GM12891 (cell line): ENCODE measurements around the gene FLNA.
A peak's percentile ranks its signal among the peaks of the same experiment; 100 is the strongest.
"Not testable (repeated sequence)": the region's sequence is repeated elsewhere in the genome, so short reads cannot be mapped to it uniquely, and the experiment has no call there.

Experiments
- DNase-seq: peaks from one replicate; pipeline ENCODE4 v3.0.0; 2011; ENCODE audit warnings: low spot score; ENCODE audit not compliant: insufficient read length
- FAIRE-seq: peaks from 2 replicates; lab custom pipeline; 2011; peaks lifted over from hg19 to GRCh38; lab: Jason Lieb, UNC
- PAX5 ChIP-seq: IDR thresholded peaks from 2 replicates; pipeline ENCODE4 v1.6.1; 2011; ENCODE audit warnings: low read length, moderate library complexity, mild to moderate bottlenecking; ENCODE audit not compliant: insufficient read depth, severe bottlenecking
- POLR2A ChIP-seq: IDR thresholded peaks from 2 replicates; pipeline ENCODE4 v1.6.1; 2011; ENCODE audit warnings: low read depth, low read length, control low read depth
- POLR2AphosphoS5 ChIP-seq: IDR thresholded peaks from 2 replicates; pipeline ENCODE4 v1.6.1; 2011; ENCODE audit warnings: low read depth, low read length, control low read depth
- POU2F2 ChIP-seq: IDR thresholded peaks from 2 replicates; pipeline ENCODE4 v1.6.1; 2011; ENCODE audit warnings: low read depth, mild to moderate bottlenecking, control low read depth, low read length, moderate library complexity
- SPI1 ChIP-seq: IDR thresholded peaks from 2 replicates; pipeline ENCODE4 v1.6.1; 2011; ENCODE audit warnings: low read depth, low read length, control low read depth
- TAF1 ChIP-seq: IDR thresholded peaks from 2 replicates; pipeline ENCODE4 v1.6.1; 2011; ENCODE audit warnings: low read depth, low read length, control low read depth

Gene FLNA

DNA sequence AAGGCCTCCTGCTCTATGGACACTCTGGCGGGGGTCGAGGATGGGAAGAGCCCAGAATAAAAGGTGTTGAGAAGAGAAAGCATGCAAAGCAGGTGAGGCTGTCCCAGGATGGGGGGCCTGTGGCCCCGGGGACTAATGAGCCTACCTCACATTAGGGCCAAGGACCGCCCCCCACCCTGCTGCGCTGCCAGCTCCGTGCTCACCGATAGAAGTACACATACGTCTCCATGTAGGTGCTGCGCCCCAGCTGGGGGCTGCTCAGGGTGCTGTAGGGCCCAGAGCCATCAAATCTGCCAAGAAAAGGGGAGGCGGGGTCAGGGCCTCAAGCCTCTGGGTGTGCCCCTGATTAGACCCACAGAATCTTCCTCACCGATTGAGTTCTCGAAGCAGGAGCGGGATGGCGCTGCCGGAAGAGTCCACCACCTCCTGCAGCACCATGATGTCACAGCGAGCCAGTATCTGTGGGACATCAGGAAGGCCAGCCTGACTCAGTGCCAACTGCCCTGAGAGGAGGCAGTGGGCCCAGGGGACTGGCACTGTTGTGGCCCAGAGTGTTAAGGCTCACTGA is 30.3 kb upstream of the FLNA start:
- TF ChIP-seq TAF1: no peak
- FAIRE-seq: peak; percentile 23
- no peak for DNase-seq

DNA sequence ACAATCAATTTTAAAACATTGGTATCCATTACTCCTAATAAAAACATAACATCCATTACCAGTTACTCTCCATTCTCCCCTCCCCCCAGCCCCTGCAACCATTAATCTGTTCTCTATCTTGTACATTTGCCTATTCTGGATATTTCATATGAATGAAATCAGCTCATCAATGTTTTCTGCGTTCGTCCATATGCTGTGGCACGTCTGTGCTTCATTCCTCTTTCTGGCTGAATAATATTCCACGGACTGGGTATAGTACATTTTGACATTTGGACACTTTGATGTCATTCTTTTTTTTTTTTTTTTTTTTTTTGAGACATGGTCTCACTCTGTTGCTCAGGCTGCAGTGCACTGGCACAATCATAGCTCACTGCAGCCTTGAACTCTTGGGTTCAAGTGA is 29.4 kb upstream of the FLNA start:
- DNase-seq: no peak
- FAIRE-seq: no peak
- TF ChIP-seq POU2F2: no peak
- no peak for TF ChIP-seq POLR2A
- no peak for TF ChIP-seq POLR2AphosphoS5
- TF ChIP-seq PAX5: no peak
- TF ChIP-seq SPI1: no peak
- TF ChIP-seq TAF1: no peak

DNA sequence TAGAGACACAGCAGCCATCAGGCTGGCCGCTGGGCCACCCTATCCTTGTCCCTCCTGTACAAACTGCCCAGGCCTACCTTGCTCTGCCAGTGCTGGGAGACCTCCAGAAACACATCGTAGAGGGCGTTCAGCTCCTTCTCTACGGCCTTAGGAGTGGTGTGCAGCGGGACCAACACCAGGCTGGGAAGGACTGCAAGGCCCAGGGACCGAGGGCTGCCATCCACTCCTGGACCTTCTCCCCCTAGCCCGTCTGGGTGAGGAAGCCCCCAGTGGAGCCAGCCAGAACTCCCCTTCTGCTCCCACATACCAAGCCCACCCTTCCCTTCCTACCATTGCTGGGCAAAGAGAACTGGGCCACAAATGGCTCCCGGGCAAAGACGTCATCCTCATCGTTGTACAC is 28.8 kb upstream of the FLNA start:
- DNase-seq (no peak), FAIRE-seq (no peak)
- TF ChIP-seq POLR2A: no peak
- TF ChIP-seq TAF1: no peak
- no peak for TF ChIP-seq SPI1
- no peak for TF ChIP-seq POLR2AphosphoS5

DNA sequence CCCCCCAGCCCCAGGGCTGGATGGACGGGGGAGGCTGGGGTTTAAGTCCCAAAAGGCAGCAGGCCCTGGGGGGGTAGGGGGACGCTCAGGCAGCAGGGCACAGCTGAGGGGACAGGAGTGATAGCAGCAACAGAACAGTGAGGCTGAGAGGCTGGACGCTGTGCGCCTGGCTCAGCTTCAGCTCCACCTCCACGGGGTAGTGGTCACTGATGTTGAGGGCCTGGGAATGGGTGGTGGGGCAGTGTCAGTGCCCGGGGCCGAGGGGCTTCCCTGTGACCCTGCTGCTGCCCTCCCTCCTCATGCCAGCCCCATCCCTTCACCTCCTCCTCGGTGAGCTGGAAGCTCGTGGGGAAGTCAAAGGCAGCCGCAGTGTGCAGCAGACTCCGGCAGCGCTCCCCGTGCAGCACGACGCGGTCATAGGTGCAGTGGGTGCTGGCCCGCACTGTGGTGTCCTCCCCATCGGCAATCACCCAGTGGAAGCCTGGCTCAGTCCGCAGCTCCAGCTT is 28.2 kb upstream of the FLNA start:
- DNase-seq: no peak
- no peak for TF ChIP-seq POU2F2
- no peak for TF ChIP-seq PAX5
- TF ChIP-seq POLR2AphosphoS5: no peak
- no peak for TF ChIP-seq POLR2A
- no peak for TF ChIP-seq TAF1
- TF ChIP-seq SPI1: no peak
- FAIRE-seq: no peak

DNA sequence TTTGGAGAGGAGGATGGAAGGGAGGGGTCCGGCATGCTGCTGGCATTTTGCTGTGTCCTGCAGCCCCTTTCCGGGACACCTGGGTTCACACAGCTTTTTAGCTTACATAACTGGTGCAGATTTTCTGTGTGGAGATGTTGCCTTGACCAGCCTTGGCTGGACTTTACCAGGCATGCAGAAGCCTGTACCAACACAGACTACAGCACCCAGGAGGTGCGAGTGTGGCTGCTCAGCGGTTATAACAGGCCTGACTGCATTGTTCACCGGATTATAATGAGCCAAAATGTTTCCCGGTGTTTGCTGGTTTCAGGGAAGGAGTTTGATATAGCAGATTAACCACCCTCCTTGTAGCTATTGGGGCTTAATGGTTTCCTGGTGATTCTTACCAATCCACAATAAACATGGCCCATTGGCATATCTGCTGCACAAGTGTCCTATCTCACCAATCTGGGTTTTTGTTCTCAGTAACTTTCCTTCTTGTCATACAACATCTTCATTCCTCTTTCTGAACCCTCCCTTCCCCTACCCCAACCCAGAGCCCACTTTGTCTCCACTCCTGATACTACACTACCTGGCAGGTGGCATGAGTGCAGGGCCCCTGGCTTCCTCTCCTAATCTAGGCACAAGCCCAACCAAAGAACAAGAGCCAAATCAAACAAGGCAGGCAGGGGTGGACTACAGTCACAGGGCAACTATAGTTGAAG is 27.6 kb upstream of the FLNA start:
- no peak for FAIRE-seq
- no peak for TF ChIP-seq POLR2A
- no peak for TF ChIP-seq PAX5
- no peak for TF ChIP-seq POLR2AphosphoS5
- no peak for TF ChIP-seq SPI1
- no peak for TF ChIP-seq POU2F2
- TF ChIP-seq TAF1: no peak
- no peak for DNase-seq

DNA sequence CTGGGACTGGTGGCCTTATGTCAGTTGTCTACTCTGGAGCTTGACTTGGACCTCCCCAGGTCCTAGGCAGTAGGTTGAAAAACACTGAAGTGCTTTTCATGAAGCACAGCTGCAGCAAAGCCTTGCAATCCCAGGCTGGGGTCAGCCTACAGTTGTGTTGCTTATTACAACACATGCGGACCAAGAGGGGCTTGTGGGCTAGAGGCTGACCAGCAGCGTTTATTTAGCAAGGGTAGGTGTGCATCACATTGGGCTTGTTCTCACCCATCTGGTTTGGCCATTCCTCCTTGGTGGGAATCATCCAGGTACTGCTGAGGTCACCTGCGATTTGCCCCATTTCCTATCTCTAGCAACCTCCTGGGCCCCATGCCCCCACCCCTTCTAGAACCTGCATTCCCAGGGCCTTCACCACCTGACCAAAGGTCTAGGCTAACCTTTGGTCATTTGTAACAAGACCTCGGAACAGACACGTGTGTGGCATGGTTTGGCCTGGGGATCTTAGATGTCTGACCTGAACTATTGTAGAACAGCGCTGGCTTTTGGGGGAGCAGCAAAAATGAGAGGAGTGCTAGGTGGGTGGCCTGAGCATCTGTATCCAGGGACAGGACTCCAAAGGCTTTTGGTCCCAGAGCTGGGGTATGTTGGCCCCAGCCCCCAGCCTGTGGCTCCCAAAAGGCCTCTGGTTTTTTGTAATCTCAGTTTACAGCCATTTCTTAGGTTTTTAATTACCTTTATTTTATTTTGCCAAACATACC is 26.8 kb upstream of the FLNA start:
- TF ChIP-seq POU2F2: peak; percentile 67; the same call in 1 of the 2 replicates
- TF ChIP-seq POLR2AphosphoS5: peak; percentile 96
- TF ChIP-seq POLR2A: peak; percentile 93
- no peak for TF ChIP-seq TAF1
- no peak for DNase-seq
- no peak for FAIRE-seq

DNA sequence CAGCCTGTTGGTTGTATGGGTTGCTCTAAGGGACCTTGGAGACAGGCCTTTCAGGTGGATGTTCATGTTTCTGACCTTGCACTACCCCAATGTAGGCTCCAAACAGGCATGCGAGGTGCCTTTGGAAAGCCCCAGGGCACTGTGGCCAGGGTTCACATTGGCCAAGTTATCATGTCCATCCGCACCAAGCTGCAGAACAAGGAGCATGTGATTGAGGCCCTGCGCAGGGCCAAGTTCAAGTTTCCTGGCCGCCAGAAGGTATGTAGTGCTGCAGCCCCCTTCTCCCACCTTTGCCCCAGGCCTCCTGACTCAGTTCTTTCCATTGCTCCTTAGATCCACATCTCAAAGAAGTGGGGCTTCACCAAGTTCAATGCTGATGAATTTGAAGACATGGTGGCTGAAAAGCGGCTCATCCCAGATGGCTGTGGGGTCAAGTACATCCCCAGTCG is 26.0 kb upstream of the FLNA start:
- DNase-seq, FAIRE-seq: not testable (repeated sequence)

DNA sequence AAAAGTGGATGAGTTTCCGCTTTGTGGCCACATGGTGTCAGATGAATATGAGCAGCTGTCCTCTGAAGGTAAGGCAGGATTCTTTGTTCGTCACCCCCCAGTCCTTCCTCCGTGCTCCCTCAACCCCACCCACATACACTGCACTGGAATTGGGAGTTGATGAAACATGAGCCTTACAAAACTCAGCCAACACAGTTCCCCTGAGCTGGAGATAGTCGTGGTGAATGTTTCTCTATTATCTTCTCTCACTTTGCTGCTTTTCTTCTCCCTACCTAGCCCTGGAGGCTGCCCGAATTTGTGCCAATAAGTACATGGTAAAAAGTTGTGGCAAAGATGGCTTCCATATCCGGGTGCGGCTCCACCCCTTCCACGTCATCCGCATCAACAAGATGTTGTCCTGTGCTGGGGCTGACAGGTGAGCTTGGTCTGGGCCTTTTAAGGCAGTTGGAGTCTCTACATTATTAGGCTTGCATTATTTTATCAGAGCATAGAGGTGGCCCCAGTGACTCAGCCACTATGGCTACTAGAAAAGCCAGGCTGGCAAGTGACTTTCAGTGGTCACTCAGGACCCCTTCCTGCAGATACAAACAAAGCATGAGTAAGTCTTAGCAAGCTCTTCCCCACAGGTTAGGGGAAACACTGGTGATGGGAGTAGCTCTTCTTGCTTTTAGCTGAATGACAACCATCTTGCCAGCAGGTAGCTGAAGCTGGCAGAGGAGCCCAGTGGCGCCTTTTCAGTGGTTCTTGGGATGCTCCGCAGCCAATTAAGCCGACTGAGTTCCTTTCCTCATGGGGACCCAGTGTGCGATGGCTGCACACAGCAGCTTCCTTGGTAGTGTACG is 25.3 kb upstream of the FLNA start:
- TF ChIP-seq PAX5 (no peak), POLR2AphosphoS5 (peak; percentile 8; the same call in 1 of the 2 replicates)
- DNase-seq (no peak), FAIRE-seq (peak; percentile 75)

DNA sequence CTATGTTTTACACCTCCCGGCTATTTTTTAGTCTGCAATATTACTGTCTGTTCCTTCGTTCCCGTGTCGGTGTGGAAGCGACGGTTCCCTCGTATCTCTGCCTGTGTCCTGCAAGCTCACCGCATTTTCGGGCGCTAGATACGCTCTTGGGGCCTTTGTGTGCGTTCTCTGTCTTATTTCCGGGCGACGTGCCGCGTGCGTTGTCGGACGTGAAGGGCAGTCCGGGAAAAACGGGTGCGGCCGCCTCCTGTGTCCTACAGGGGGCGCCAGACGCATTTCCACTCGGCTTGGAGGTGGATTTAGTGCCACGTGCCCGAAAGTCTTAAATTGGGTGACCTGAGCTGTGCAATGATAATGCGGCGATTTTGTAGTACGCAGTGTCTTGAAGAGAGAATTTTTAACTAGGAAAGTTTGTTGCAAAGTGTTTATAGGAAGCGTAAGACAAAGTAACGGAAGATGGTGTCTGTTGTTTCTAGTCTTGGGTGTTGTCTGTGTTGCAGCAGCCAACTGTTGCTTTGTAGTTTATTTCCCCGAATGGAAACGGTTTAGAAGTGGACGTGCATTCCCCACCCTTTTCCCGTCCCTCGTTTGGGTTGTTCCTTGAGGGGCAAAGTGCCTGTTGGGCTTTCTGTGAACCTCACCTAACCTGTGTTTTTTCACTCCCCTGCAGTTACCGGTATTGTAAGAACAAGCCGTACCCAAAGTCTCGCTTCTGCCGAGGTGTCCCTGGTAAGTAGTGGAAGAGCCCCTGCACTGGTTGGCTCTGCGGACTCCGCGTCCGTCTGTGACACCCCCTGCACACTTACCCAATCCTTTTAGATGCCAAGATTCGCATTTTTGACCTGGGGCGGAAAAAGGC is 24.5 kb upstream of the FLNA start:
- TF ChIP-seq POLR2A: no peak; the same call in 1 of the 2 replicates
- TF ChIP-seq POU2F2: 0 out of 2 replicates have a peak, but pooled peaks have one; percentile 32
- no peak for TF ChIP-seq POLR2AphosphoS5
- no peak for TF ChIP-seq TAF1
- FAIRE-seq (no peak), DNase-seq (no peak)
